Stimulated activated CD8-positive, alpha-beta memory T cell treated with anti-CD3 and anti-CD28 coated beads, Interleukin-2, amount 100 ng/mL, for 48 hours (primary cell): Measurements from ENCODE around the gene SPOCK2.

Experiments used
- DNase-seq, 2 donors: peaks; one replicate each; pipeline ENCODE4 v3.0.0-alpha.2; 2020; ENCODE audit warnings: low read depth in 2 of 2

The SPOCK2 gene

GRCh38 chr10:72073708-72074573 lies 14.4 kb downstream of the SPOCK2 start:
- no peak for DNase-seq

- no peak for DNase-seq
Measured at GRCh38 chr10:72072639-72073038, 15.7 kb downstream of the SPOCK2 start.

GRCh38 chr10:72072046-72072445 lies 16.3 kb downstream of the SPOCK2 start:
- no peak for DNase-seq

- no peak for DNase-seq
Measured at GRCh38 chr10:72069751-72070526, 18.4 kb downstream of the SPOCK2 start.

GRCh38 chr10:72068901-72069446 lies 19.4 kb downstream of the SPOCK2 start:
- no peak for DNase-seq

- no peak for DNase-seq
Measured at GRCh38 chr10:72068126-72068765, 20.1 kb downstream of the SPOCK2 start.

- DNase-seq: no peak
Measured at GRCh38 chr10:72067463-72068125, 20.8 kb downstream of the SPOCK2 start.

- DNase-seq: no peak
Measured at GRCh38 chr10:72066318-72067284, 21.8 kb downstream of the SPOCK2 start.

GRCh38 chr10:72065439-72066025 lies 22.8 kb downstream of the SPOCK2 start:
- DNase-seq: no peak

GRCh38 chr10:72063703-72064391 lies 24.5 kb downstream of the SPOCK2 start:
- no peak for DNase-seq

- DNase-seq: no peak
Measured at GRCh38 chr10:72062832-72063702, 25.3 kb downstream of the SPOCK2 start.

- no peak for DNase-seq
Measured at GRCh38 chr10:72062382-72062781, 26.0 kb downstream of the SPOCK2 start.

- no peak for DNase-seq
Measured at GRCh38 chr10:72061930-72062329, 26.4 kb downstream of the SPOCK2 start.

- DNase-seq: no peak
Measured at GRCh38 chr10:72061491-72061890, 26.9 kb downstream of the SPOCK2 start.

GRCh38 chr10:72059843-72060822 lies 28.2 kb downstream of the SPOCK2 start:
- no peak for DNase-seq

GRCh38 chr10:72058989-72059842 lies 29.1 kb downstream of the SPOCK2 start:
- no peak for DNase-seq
